NCI-H2029 treated with DMSO at 0.1 percent for 48 hours (cell line): ENCODE data around the gene MRPL57.
A peak's percentile ranks its signal among the peaks of the same experiment; 100 is the strongest.
"Not testable (repeated sequence)": the region's sequence is repeated elsewhere in the genome, so short reads cannot be mapped to it uniquely, and the experiment has no call there.

Experiments used
- DNase-seq: peaks from one replicate; lab custom pipeline; 2025; lab: John Stamatoyannopoulos, UW

MRPL57 gene

GRCh38 chr13:21176215-21176981 lies at the start of gene MRPL57, which contains the start of gene SKA3:
Gene MRPL57, plus strand, starts transcription at chr13:21176658. Its CDS starts 259 bp downstream, at chr13:21176917.
Gene SKA3, minus strand, starts transcription at chr13:21176552. Its CDS starts 75 bp downstream, at chr13:21176477.
- DNase-seq, result peak; percentile 55

GRCh38 chr13:21130116-21130515 lies 46.3 kb upstream of the MRPL57 start:
- no peak for DNase-seq

- no peak for DNase-seq
Measured at GRCh38 chr13:21133077-21133476, 43.4 kb upstream of the MRPL57 start.

- DNase-seq, result no peak
Measured at GRCh38 chr13:21134475-21134874, 42.0 kb upstream of the MRPL57 start.

- DNase-seq, result not testable (repeated sequence)
Measured at GRCh38 chr13:21135833-21136232, 40.6 kb upstream of the MRPL57 start.

- DNase-seq, result no peak
Measured at GRCh38 chr13:21137696-21138095, 38.8 kb upstream of the MRPL57 start.

GRCh38 chr13:21138561-21138960 lies 37.9 kb upstream of the MRPL57 start:
- DNase-seq, result no peak

GRCh38 chr13:21139374-21139773 lies 37.1 kb upstream of the MRPL57 start:
- no peak for DNase-seq

GRCh38 chr13:21142766-21143165 lies 33.7 kb upstream of the MRPL57 start:
- no peak for DNase-seq

- no peak for DNase-seq
Measured at GRCh38 chr13:21147827-21148226, 28.6 kb upstream of the MRPL57 start.

GRCh38 chr13:21148557-21149258 lies 27.8 kb upstream of the MRPL57 start:
- DNase-seq, result no peak

- DNase-seq, result no peak
Measured at GRCh38 chr13:21149568-21149967, 26.9 kb upstream of the MRPL57 start.

- no peak for DNase-seq
Measured at GRCh38 chr13:21150013-21150412, 26.4 kb upstream of the MRPL57 start.

- no peak for DNase-seq
Measured at GRCh38 chr13:21152251-21152899, 24.1 kb upstream of the MRPL57 start.

- DNase-seq, result no peak
Measured at GRCh38 chr13:21164631-21165030, 11.8 kb upstream of the MRPL57 start.

- DNase-seq, result not testable (repeated sequence)
Measured at GRCh38 chr13:21165606-21166005, 10.9 kb upstream of the MRPL57 start.

- no peak for DNase-seq
Measured at GRCh38 chr13:21171420-21171819, 5.0 kb upstream of the MRPL57 start.

GRCh38 chr13:21173767-21174166 lies 2.7 kb upstream of the MRPL57 start:
- DNase-seq, result not testable (repeated sequence)

GRCh38 chr13:21175656-21176214 lies 723 bp upstream of the MRPL57 start:
- no peak for DNase-seq

- DNase-seq, result no peak
Measured at GRCh38 chr13:21176982-21177284, 475 bp downstream of the MRPL57 start.

- DNase-seq, result no peak
Measured at GRCh38 chr13:21181671-21182070, 5.2 kb downstream of the MRPL57 start.

- DNase-seq, result not testable (repeated sequence)
Measured at GRCh38 chr13:21186410-21186809, 10.0 kb downstream of the MRPL57 start.

- DNase-seq, result not testable (repeated sequence)
Measured at GRCh38 chr13:21194756-21195155, 18.3 kb downstream of the MRPL57 start.
